Activated naive CD4-positive, alpha-beta T cell treated with anti-CD3 and anti-CD28 coated beads, Interleukin-2, amount 50 U/mL, for 72 hours (primary cell): ENCODE data around the gene DNMT1. TPM values are rescaled to one million over a fixed set of nuclear protein-coding genes. Genes with fewer than 3 reads are reported as not detected.
A peak's percentile ranks its signal among the peaks of the same experiment; 100 is the strongest.

ENCODE experiments used
- ATAC-seq, 2 donors: fragments of 150-1000 bp; cut with Tn5 transposase; 2 replicates each; pipeline ENCODE4 v1.10.0; 2021; ENCODE audit warnings: mild to moderate bottlenecking in 2 of 2, moderate library complexity in 2 of 2
- DNase-seq, 2 donors: peaks; one replicate each; pipeline ENCODE4 v3.0.0; 2021 to 2022; ENCODE audit warnings: low spot score in 2 of 2
- H3K27ac Mint-ChIP-seq, 2 donors: one replicate each; pipeline ENCODE4 v1.8.0; 2022; ENCODE audit warnings: mild to moderate bottlenecking in 2 of 2, mixed read lengths in 2 of 2
- H3K36me3 Mint-ChIP-seq, 2 donors: one replicate each; pipeline ENCODE4 v1.8.0; 2022; ENCODE audit warnings: mixed read lengths in 2 of 2
- H3K9me3 Mint-ChIP-seq, 2 donors: one replicate each; pipeline ENCODE4 v1.8.0; 2022; ENCODE audit warnings: mixed read lengths in 2 of 2
- total RNA-seq, 2 donors: library from RNA; stranded (reverse); gene quantifications; one replicate each; pipeline ENCODE4 v1.2.3, GENCODE V29; 2022

The DNMT1 gene
- total RNA-seq, 2 donors from 2014 or later, result 416 to 456 TPM

DNA sequence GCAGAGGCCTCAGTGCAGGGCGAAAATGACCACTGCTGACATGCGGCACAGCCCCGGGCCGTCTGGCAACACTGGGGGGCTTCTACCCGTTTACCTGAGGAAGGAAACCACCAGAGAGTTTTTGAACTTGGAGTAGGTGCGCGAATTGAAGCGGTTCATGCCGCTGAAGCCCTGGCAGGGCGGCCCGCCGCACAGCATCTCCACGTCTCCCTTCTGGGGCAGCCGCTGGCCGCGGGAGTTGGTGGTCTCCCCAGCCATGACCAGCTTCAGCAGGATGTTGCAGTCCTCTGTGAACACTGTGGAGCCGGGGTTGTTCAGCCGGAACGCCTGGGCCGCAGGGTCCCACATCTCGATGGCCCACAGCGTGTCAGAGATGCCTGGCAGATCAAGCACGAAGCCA lies 54.8 kb downstream of the DNMT1 start:
- no peak overlapping the region for H3K27ac Mint-ChIP-seq
- ATAC-seq (no peak), DNase-seq (no peak)
- H3K36me3 Mint-ChIP-seq, result peaks cover 18 to 33% of the 10 kb centered on the region in 2 donors
- H3K9me3 Mint-ChIP-seq, result no peaks in the 10 kb centered on the region

DNA sequence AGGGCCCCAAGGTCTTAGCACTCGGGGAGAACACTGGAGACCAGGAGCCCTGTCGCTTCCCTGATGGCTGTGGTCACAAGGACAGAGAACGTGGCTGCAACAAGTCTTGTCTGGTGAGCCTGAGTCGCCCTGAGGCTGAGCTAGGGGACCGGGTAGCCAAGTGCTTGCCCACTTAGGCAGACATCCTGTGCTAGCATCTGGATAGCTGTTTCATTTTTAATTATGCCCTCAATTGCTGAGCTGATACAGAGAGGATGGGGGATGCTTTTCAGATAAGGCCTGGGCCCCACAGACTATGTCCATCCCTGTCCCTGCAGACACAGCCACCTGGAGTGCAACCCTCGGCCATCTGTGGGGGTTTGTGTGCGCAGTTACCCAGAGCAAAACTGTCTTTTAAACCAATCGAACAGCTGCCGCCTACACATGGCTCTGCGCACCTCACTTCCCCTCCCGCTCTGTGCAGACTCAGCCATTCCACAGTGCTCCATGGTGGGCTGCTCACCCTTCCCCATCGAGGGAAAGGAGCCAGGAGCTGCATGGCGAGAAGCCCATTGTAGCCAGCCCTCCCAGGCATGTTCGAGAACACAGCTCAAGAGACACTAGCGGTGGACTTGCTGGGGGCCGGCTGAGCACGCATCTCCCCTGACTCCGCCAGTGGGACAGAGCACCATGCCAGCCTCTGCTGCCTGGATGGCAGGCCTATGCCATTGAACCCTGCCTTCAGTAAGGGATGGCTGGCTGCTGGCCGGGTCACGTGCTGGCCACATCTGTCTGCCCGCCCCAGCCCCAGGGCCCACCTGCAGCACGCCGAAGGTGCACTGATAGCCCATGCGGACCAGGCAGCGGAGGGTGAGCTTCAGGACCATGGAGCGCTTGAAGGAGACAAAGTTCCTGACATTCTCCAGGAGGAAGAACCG lies 55.6 kb downstream of the DNMT1 start:
- DNase-seq (no peak), ATAC-seq (no peak)
- Mint-ChIP-seq H3K9me3 (no peaks in the 10 kb centered on the region), H3K27ac (no peak overlapping the region), H3K36me3 (peaks cover 18 to 32% of the 10 kb centered on the region in 2 donors)

- Mint-ChIP-seq H3K36me3 (peaks cover 19 to 33% of the 10 kb centered on the region in 2 donors), H3K9me3 (no peaks in the 10 kb centered on the region), H3K27ac (no peak overlapping the region)
- DNase-seq (no peak), ATAC-seq (no peak)
These were observed 56.7 kb downstream of the DNMT1 start for GRCh38 chr19:10137751-10138682.

DNA sequence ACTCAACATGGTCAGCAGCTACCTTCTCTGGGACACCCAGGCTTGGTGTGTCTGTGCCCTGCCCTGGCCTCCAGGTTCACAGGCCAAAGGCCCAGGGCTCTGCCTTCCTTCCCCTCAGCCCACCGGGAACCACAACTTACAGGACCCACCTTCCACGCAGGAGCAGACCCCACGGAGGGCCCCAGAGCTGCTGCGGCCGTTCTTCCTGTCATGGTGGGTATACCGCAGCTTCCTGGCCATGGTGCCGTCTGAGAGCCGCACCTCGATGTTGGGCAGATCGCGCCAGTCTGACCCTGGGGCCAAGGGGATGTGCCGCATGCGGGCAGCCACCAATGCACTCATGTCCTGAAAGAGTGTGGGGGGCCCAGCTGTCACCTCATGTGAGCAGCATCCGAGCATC lies 57.8 kb downstream of the DNMT1 start:
- H3K36me3 Mint-ChIP-seq, result peaks cover 17 to 29% of the 10 kb centered on the region in 2 donors
- ATAC-seq, result no peak
- peak overlapping the region; percentile 71 to 85 for H3K27ac Mint-ChIP-seq
- no peak for DNase-seq
- no peaks in the 10 kb centered on the region for H3K9me3 Mint-ChIP-seq

GRCh38 chr19:10135551-10136334 lies 59.0 kb downstream of the DNMT1 start:
- Mint-ChIP-seq H3K9me3 (no peaks in the 10 kb centered on the region), H3K36me3 (peaks cover 19 to 24% of the 10 kb centered on the region in 2 donors), H3K27ac (peak overlapping the region in 1 of 2 donors; percentile 29)
- peak; percentile 10 to 28 for ATAC-seq
- DNase-seq, result no peak

- no peak for DNase-seq
- Mint-ChIP-seq H3K36me3 (peaks cover 12 to 30% of the 10 kb centered on the region in 2 donors), H3K27ac (no peak overlapping the region), H3K9me3 (no peaks in the 10 kb centered on the region)
- ATAC-seq, result peak in 1 of 2 donors; percentile 6
These were observed 60.7 kb downstream of the DNMT1 start for GRCh38 chr19:10134040-10134439.

DNA sequence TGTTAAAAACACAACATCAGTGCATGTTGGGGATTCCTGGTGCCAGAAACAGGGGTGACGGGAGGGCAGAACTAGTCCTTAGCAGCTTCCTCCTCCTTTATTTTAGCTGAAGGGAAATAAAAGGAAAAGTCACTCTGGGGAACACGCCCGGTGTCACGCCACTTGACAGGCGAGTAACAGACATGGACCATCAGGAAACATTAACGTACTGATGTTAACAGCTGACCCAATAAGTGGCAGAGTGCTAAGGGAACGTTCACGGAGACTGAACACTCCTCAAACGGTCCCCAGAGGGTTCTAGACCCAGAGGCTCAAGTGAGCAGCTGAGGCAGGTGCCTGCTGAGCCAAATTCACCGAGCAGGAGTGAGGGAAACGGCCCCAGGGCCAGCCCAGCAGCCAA lies 61.2 kb downstream of the DNMT1 start:
- no peak for DNase-seq
- peak overlapping the region in 1 of 2 donors; percentile 4 for H3K27ac Mint-ChIP-seq
- H3K36me3 Mint-ChIP-seq, result peaks cover 11 to 29% of the 10 kb centered on the region in 2 donors
- peak in 1 of 2 donors; percentile 4 for ATAC-seq
- H3K9me3 Mint-ChIP-seq, result no peaks in the 10 kb centered on the region

GRCh38 chr19:10132905-10133304 lies 61.8 kb downstream of the DNMT1 start:
- ATAC-seq, result no peak
- Mint-ChIP-seq H3K9me3 (no peaks in the 10 kb centered on the region), H3K36me3 (peaks cover 8 to 27% of the 10 kb centered on the region in 2 donors), H3K27ac (peak overlapping the region in 1 of 2 donors; percentile 40)
- no peak for DNase-seq

DNA sequence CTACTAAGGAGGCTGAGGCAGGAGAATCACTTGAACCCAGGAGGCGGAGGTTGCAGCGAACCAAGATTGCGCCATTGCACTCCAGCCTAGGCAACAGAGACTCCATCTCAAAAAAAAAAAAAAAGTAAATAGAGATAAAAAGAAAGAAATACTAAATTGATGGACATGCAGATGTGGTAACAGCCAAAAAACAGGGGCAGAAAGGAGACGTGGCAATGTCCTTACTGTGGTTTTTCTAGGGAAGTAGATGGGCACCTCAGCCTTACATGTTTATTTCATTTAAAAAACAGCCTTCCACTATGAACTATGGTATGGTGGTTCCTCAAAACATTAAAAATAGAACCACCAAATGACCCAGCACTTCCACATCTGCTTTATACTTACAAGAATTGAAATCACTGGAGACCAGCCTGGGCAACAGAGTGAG lies 68.5 kb downstream of the DNMT1 start:
- DNase-seq (no peak), ATAC-seq (no peak)
- Mint-ChIP-seq H3K27ac (peak overlapping the region in 1 of 2 donors; percentile 65), H3K36me3 (peaks cover 0 to 6% of the 10 kb centered on the region in 2 donors), H3K9me3 (no peaks in the 10 kb centered on the region)

- H3K27ac Mint-ChIP-seq, result peak overlapping the region in 1 of 2 donors; percentile 7
- no peaks in the 10 kb centered on the region for H3K9me3 Mint-ChIP-seq
- ATAC-seq (no peak), DNase-seq (no peak)
- H3K36me3 Mint-ChIP-seq, result peaks cover 4 to 5% of the 10 kb centered on the region in 2 donors
These were observed 70.3 kb downstream of the DNMT1 start for GRCh38 chr19:10124429-10124828.

GRCh38 chr19:10122045-10122444 lies 72.7 kb downstream of the DNMT1 start:
- no peaks in the 10 kb centered on the region for H3K9me3 Mint-ChIP-seq
- DNase-seq (no peak), ATAC-seq (no peak)
- peak overlapping the region in 1 of 2 donors; percentile 27 for H3K27ac Mint-ChIP-seq
- H3K36me3 Mint-ChIP-seq, result peaks cover 11 to 12% of the 10 kb centered on the region in 2 donors

DNA sequence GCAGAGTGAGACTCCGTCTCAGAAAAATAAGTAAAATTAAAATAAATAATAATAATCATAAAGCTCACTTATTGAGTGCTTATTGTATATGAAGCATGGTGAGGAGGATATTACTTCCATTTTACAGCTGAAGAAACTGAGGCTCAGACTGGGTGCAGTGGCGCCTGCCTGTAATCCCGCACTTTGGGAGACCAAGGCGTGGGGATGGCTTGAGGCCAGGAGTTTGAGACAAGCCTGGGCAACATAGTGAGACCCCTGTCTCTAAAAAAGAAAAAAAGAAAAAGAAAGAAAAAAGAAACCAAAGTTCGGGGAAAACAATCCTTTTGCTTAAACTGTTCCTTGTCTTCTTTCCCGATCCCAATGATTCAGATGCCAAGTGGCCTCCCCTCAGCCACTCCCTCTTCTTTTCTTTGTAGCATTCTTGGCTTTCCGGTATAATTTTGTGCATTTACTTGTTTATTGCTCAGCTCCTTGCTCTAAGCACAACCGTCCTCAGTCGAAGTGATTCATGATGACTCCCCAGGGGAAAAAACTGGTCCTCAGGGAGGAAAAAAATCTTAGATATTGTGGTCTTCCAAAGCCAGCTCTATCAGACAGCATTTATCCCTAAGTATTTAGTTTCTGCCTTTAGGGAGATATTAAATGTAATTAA lies 74.1 kb downstream of the DNMT1 start:
- Mint-ChIP-seq H3K27ac (no peak overlapping the region), H3K36me3 (peaks cover 11 to 12% of the 10 kb centered on the region in 2 donors), H3K9me3 (no peaks in the 10 kb centered on the region)
- DNase-seq, result no peak
- ATAC-seq, result no peak

DNA sequence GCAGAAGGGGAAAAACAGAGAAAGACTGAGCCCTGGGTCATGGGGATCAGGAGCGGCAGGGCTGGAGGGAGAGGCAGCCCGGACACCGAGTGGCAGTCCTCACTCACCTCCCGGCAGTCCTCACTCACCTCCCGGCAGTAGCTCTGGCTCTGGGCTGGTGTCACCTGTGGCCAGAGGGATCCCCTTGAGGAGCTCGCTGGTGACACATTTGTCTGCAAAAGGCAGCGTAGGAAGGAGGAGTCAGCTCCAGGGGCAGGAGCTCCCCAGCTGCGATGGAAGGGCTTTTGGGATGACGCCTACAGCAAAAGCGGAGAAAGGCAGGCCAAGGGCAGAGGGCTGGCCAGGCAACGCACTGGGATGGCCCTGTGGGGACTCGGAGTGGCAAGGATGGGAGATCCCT lies 75.8 kb downstream of the DNMT1 start:
- DNase-seq, result peak in 1 of 2 donors; percentile 10
- Mint-ChIP-seq H3K36me3 (peaks cover 11 to 12% of the 10 kb centered on the region in 2 donors), H3K9me3 (no peaks in the 10 kb centered on the region), H3K27ac (peak overlapping the region; percentile 96)
- ATAC-seq, result peak; percentile 1 to 4

- no peak for ATAC-seq
- Mint-ChIP-seq H3K36me3 (peaks cover 11 to 23% of the 10 kb centered on the region in 2 donors), H3K27ac (peak overlapping the region in 1 of 2 donors; percentile 60), H3K9me3 (no peaks in the 10 kb centered on the region)
- DNase-seq, result no peak
These were observed 77.7 kb downstream of the DNMT1 start for GRCh38 chr19:10116866-10117616.
